HL-60/S4 treated with retinoic acid at 250 ng/mL for 4 days and 3 days (cell line): ENCODE results near the gene EPHA2.

ENCODE experiments used
- in situ Hi-C: fragments of 300-500 bp; cut with MboI; formaldehyde crosslinking; loops from 2 replicates; pipeline ENCODE4 v1.7.0; 2022; ENCODE audit warnings: low sequenced_read_pairs

EPHA2 gene

GRCh38 chr1:16077406-16078245 is 78.2 kb downstream of the EPHA2 start:
- in situ Hi-C loops = loop anchor here (25.0 kb wide), 1 partner anchor 535 kb away; the partner anchor contains the start of gene NBPF1

GRCh38 chr1:16076865-16077238 is 79.0 kb downstream of the EPHA2 start:
- in situ Hi-C loops = loop anchor here (25.0 kb wide), 1 partner anchor 535 kb away; the partner anchor contains the start of gene NBPF1

- in situ Hi-C loops = loop anchor here (25.0 kb wide), 1 partner anchor 536 kb away; the partner anchor contains the start of gene NBPF1
Measured at GRCh38 chr1:16076031-16076864, 79.6 kb downstream of the EPHA2 start.

- in situ Hi-C loops = loop anchor here (25.0 kb wide), 1 partner anchor 537 kb away; the partner anchor contains the start of gene NBPF1
Measured at GRCh38 chr1:16075337-16076030, 80.4 kb downstream of the EPHA2 start.
